Neuron (in vitro differentiated cells): ENCODE measurements around the gene ERN1.

Experiments
- H2AFZ ChIP-seq: one replicate; pipeline ENCODE4 v1.6.1; 2013; ENCODE audit warnings: low read depth, mild to moderate bottlenecking, inconsistent platforms, low read length, moderate library complexity
- H3K27me3 ChIP-seq: one replicate; pipeline ENCODE4 v1.6.1; 2013; ENCODE audit warnings: low read length; ENCODE audit not compliant: insufficient read depth
- H3K36me3 ChIP-seq: one replicate; pipeline ENCODE4 v1.6.1; 2013; ENCODE audit warnings: low read length; ENCODE audit not compliant: insufficient read depth
- H3K4me1 ChIP-seq: one replicate; pipeline ENCODE4 v1.6.1; 2013; ENCODE audit warnings: low read length; ENCODE audit not compliant: insufficient read depth
- H3K4me3 ChIP-seq: 2 replicates; pipeline ENCODE4 v1.5.1; 2013; ENCODE audit warnings: mild to moderate bottlenecking, low read length, moderate library complexity
- H3K9me3 ChIP-seq: one replicate; pipeline ENCODE4 v1.6.1; 2013; ENCODE audit warnings: low read length

The ERN1 gene

DNA sequence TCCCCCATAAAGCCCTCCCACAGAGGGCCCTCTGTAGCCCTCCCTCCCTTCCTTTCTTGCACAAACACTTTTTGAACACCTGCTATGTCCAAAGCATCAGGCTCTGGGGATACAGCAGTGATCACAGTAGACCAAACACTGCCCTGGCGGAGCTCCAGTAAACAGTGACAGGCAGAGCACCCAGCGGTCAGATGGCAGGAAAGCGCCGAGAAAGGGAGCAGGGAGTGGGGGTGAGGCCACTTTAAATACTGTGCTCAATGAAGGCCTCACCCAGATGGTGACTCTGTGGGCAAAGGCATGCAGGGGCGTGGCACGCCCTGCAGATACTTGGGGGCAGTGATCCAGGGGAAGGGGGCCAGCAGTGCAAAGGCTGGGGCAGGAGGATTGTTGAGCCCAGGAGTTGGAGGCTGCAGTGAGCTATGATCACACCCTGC is 124.2 kb downstream of the ERN1 start:
- Histone ChIP-seq H3K4me1 (no peaks in the 10 kb centered on the region), H3K27me3 (peaks cover 20% of the 10 kb centered on the region), H2AFZ (no peak overlapping the region), H3K36me3 (no peaks in the 10 kb centered on the region), H3K9me3 (no peaks in the 10 kb centered on the region), H3K4me3 (no peak overlapping the region)

DNA sequence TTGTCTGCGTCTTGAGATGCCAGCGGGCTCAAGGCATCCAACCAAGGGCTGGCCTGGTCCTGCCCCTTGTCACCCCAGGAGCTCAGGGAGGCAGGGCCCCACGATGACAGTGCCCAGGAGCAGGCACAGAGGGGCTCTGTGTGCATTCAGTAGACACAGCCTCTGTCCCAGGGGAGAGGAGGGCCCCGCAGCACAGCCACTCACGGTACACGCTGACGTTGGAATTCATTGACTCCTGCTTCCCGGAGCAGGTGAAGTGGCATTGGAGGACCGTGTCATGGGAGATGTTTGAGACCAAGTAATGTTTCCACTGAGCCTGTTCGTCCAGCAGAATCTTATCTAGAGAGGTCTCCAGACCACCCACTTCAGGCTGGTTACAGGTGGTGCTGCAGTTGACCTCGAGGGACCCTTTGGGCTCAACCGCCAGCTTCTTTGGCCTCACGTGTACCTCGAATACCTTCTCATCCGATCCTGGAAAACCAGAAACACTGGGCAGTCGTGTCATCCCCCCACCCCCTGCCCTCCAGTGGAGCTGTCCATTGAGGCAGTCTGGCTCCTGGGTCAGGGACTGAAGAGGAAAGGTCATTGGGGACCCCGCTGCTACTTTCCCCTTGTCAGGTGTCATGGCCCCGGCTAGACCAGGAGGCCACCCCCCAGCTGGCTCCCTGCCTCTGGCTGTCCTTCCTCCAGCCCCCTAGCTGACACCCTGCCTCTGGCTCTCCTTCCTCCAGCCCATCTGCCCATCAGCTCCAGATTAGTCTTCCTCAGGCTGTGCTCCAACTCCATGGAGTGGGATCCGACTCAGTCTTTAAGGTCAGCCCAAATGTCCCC is 124.8 kb downstream of the ERN1 start:
- H3K4me1 ChIP-seq = no peaks in the 10 kb centered on the region
- H3K4me3 ChIP-seq = no peak overlapping the region
- no peaks in the 10 kb centered on the region for H3K36me3 ChIP-seq
- H2AFZ ChIP-seq = no peak overlapping the region
- H3K9me3 ChIP-seq = no peaks in the 10 kb centered on the region
- peaks cover 20% of the 10 kb centered on the region for H3K27me3 ChIP-seq

DNA sequence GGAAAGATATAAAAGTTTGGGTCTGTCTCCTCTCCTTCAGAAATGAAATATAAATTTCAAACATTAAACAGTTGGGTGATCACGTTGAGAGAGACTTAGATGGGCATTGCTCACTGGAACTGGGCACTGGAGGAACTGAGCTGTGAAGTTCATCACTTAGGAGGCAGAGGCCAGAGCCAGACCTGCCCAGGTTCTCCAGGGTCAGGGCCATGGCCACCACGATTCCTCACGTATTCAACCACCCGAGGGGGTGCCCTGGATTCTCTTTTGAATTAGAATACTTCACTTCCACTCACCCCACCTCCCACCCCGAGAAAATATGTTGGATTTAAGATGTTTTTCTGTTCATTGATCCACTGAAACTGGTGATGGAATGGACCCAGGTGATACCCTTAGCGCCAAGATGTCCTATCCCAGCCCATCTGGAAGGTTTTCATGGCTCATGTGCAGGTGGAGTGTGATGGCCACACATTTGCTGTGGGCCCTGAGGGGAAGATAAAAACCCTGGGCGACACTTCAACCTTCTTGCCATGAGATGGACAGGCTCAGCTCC is 125.7 kb downstream of the ERN1 start:
- H3K4me3 ChIP-seq = no peak overlapping the region
- no peaks in the 10 kb centered on the region for H3K36me3 ChIP-seq
- H3K9me3 ChIP-seq = no peaks in the 10 kb centered on the region
- no peaks in the 10 kb centered on the region for H3K4me1 ChIP-seq
- H2AFZ ChIP-seq = no peak overlapping the region
- peaks cover 20% of the 10 kb centered on the region for H3K27me3 ChIP-seq

DNA sequence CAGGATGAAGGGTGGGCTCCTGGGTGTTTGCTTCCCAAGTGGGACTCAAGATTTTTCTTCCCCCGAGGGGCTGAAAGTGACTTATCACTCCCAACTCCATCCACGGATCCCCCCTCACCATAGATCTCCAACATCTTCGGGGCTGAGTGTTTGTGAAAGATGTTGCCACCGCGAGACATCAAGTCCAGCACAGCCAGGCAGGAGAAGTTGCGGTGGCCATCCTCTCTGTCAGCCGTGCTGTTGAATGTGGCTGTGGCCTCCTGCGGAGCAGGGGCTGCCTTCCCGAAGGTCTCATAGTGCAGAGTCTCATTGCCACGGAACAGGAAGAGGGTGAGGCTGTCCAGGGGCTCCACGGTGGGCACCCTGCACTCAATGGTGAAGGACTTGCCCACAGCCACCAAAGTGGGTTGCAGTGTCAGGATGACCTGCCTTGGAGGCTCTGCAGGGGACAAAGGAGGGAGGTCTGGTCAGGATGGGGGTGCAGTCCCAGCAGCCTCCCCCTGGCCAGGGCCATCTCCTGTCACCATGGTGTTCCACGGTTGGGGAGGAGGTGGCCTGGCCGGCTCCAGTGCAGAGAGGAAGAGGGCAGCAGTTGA is 126.3 kb downstream of the ERN1 start:
- no peaks in the 10 kb centered on the region for H3K4me1 ChIP-seq

DNA sequence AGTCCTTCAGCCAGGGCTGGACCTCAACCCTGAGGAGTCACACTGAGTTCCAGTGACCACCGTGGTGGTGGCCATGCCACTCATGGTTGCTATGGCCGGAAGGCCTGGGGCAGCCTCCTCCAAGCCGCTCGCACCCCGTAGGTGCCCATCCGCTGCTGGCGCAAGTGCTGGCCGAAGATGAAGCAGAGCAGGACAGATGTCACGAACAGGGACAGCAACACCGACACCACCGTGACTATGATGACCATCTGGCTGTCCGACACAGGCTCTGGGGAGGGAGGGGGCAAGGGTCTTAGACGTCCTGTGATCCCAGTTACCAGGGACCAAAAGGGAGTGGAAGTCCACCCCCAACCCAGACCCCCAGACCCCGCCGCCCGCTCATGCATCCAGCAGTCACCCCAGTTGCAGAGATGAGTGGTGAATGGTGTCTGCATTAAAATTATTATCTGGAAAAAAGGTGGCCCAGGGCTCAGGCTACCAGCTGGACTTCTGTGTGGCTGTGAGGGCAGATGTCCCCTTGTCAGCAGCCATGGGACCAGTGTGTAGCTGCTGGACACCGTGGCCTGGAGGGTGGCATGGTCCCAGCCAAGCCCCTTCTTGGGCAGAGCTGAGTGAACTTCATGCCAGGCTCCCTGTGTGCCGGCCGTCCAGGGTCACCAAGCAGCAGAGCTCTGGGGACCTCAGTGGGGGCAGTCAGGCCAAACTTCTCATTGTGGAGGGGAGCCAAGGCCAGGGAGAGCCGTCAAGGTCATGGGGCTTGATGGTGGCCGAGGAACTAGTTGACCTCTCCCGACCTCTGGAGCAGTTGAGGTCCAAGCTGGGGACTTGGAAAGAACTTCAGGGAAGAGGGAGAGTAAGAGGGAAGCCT is 127.1 kb downstream of the ERN1 start:
- Histone ChIP-seq H3K4me1 (no peaks in the 10 kb centered on the region), H2AFZ (no peak overlapping the region), H3K27me3 (peaks cover 13% of the 10 kb centered on the region), H3K4me3 (no peak overlapping the region), H3K36me3 (no peaks in the 10 kb centered on the region), H3K9me3 (no peaks in the 10 kb centered on the region)

More for the DNA sequence above, 126.3 kb downstream of the ERN1 start:
- H3K36me3 ChIP-seq = no peaks in the 10 kb centered on the region
- H3K9me3 ChIP-seq = no peaks in the 10 kb centered on the region
- no peak overlapping the region for H2AFZ ChIP-seq
- no peak overlapping the region for H3K4me3 ChIP-seq
- peaks cover 15% of the 10 kb centered on the region for H3K27me3 ChIP-seq

DNA sequence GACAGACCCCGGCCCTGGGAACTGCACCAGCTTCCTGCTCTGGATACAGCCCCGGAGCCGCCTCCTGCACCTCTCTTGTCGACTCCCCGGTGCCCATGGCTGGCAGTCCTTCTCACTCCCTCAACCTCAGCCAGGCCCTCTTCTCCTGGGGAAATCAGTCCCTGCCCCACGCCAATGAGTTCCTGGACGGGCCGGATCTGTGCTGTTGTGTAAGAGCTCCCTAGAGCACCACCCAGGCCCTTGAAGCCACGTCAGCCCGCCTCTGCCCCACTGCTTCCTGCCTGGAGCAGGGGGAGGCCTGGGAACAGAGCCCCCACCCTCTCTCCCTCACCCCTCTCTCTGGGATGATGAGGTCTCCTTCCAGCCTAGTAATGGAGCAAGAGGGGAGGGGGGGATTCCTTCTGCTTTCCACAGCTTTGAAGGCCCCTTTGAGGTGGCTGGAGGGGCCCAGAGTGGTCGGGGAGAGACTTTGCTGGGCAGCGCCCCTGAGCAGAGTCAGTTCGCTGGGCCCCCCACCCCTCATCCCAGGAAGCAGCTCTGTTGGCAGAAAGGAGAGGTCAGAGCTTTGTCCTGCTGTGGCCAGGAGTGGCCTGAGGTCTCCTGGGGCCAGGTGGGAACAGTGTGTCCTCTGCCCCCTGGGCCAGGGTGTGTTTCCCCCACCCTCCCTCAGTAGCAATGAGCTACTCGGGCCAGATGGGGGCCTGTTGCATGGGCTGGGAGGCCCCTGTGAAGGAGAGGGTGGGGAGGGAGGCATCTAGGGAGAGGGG is 128.0 kb downstream of the ERN1 start:
- H2AFZ ChIP-seq = no peak overlapping the region
- H3K4me3 ChIP-seq = no peak overlapping the region
- peaks cover 20% of the 10 kb centered on the region for H3K27me3 ChIP-seq
- H3K36me3 ChIP-seq = no peaks in the 10 kb centered on the region
- H3K9me3 ChIP-seq = no peaks in the 10 kb centered on the region
- H3K4me1 ChIP-seq = no peaks in the 10 kb centered on the region

DNA sequence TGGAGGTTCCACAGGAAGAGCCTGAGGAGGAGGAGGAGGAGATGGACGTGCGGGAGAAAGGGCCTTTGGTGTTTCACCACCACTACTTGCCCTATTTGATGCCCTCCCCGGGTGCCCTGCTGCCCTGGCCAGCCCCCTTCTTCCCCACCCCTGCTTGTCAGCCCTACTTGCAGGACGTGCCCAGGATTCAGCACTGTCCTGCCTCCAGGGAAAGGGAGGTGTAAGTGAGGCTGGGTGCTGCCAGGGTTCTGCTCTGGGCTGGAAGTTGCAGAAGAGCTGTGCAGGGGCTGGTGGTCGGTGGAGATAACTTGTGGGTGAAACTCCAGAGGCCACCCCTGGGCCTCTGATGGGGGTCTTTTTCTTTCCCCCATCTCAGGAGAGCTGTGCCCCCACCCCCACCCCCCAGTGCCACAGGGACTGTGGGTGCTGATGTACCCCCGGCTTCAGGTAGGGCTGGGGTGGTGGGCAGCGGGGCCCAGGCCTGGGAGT is 128.8 kb downstream of the ERN1 start:
- no peak overlapping the region for H2AFZ ChIP-seq
- no peaks in the 10 kb centered on the region for H3K9me3 ChIP-seq
- H3K36me3 ChIP-seq = no peaks in the 10 kb centered on the region
- no peaks in the 10 kb centered on the region for H3K4me1 ChIP-seq
- peaks cover 18% of the 10 kb centered on the region for H3K27me3 ChIP-seq
- no peak overlapping the region for H3K4me3 ChIP-seq

DNA sequence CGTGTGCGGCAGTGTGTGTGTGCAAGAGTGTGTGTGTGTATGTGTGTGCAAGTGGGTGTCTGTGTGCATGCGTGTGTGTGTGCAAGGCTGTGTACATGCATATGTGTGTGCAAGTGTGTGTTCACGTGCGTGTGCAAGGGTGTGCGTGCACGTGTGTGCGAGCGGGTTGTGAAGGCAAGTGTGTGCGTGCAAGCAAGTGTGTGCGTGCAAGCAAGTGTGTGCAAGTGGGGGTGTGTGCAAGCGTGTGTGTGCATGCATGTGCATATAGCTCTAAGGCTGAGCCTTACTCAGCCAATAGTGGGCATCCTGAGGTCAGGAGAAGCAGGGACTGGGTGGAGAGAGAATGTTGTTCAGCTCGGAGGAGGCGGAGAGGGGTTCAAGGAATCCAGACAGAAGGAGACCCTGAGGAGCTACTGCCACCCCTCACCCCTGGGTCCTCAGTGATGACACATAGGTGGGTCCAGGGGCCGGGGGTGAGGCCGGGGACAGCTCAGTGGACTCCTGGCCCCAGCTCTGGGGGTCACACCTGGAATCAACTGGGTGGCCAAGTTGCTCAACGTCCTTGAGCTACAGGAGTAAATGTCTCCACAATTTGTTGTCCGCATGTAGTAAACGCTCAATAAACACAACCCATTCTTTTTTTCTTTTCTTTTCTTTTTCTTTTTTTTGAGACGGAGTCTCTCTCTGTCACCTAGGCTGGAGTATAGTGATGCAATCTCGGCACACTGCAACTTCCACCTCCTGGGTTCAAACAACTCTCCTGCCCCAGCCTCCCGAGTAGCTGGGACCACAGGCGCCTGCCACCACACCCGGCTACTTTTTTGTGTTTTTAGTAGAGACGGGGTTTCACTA is 130.0 kb downstream of the ERN1 start:
- H3K36me3 ChIP-seq = no peaks in the 10 kb centered on the region
- no peaks in the 10 kb centered on the region for H3K9me3 ChIP-seq
- H3K4me1 ChIP-seq = no peaks in the 10 kb centered on the region
- H3K4me3 ChIP-seq = no peak overlapping the region
- H3K27me3 ChIP-seq = peaks cover 16% of the 10 kb centered on the region
- H2AFZ ChIP-seq = no peak overlapping the region

DNA sequence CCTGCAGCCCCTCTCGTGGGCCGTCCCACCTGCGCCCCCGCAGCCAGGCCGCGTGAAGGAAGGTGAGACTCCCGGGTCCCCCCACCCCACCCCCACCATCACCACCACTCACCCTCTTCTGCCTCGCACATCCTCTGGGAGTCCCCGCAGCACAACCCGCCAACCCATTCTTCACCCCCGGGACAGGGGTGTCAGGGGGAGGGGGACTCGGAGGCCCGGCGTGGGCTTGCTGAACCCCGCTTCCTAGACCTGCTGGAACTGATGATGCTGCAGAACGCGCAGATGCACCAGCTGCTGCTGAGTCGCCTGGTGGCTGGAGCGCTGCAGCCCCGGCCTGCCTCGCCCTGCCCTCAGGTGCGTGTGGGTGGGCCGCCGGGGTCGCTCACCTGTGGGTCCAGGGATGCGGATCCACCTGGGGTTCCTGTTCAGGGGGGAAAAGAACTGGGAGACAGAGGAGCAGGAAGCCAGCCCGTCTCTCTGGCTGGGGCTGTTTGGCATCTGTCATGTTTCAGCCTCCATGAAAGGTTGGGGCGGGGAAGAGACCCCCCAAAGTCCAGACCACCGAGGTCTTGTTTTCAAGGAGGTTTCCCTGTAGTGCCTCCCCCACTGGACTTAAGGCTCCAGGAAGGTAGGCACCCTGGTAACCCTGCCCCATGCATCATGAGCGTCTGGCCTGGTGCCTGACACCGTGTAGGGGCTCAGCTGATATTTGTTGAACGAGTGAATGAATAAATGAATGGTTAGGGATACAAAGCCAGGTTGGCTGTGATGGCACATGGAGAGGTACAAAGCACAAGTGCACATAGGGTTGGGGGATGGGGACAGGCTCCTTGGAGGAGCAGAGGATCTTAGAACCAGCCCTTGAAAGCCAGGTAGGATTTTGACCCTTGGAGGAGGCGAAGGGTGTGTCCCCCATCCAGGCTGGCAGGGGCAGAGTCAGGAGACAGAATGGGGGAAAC is 130.9 kb downstream of the ERN1 start:
- H3K9me3 ChIP-seq = no peaks in the 10 kb centered on the region
- H3K27me3 ChIP-seq = peaks cover 12% of the 10 kb centered on the region
- peak overlapping the region; percentile 62 for H3K4me3 ChIP-seq
- no peaks in the 10 kb centered on the region for H3K4me1 ChIP-seq
- H3K36me3 ChIP-seq = no peaks in the 10 kb centered on the region
- H2AFZ ChIP-seq = peak overlapping the region; percentile 94

DNA sequence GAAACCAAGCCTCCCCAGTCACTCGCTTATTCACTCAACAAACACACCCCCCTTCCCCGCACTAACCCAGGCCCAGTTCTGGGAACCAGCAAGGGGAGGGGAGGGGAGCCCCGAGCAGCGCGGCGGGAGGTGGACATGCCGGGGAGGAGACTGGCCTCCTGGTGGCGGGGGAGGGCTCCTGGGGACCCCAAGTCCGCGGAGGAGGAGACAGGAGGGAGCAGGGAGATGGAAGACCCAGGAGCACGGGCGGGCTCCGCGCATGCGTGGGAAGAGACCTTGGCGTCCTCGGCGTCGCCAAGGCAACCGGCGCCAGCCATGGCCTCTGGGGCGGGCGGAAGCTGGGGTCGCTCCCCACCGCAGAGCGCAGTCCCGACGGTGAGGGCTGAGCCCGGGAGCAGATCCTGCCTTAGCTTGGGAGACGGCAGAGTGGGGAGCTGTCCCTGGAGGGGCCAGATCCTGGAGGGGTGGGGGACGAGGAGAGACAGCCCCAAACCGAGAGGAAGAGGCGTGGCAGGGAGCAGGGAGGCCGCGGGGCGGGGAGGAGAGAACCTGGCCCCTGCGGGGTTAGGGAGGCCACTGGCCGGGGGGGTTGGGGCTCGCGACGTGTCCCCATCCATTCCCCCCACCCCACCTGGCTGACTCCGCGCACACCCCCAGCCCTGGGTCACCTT is 131.8 kb downstream of the ERN1 start, which contains the start of gene PRR29:
Gene PRR29 (plus strand): TSS at position 302 of the 671 bp plus-strand sequence. CDS start 14 bp downstream, at position 316.
- Histone ChIP-seq H3K9me3 (no peaks in the 10 kb centered on the region), H3K36me3 (no peaks in the 10 kb centered on the region), H2AFZ (peak within 1 kb of the TSS; percentile 94), H3K4me3 (peak within 1 kb of the TSS; percentile 62), H3K27me3 (peaks cover 11% of the 10 kb centered on the region), H3K4me1 (no peaks in the 10 kb centered on the region)
